ENCODE results near the gene LPCAT4.
"Not testable (repeated sequence)": the region's sequence is repeated elsewhere in the genome, so short reads cannot be mapped to it uniquely, and the experiment has no call there.

Gene LPCAT4

DNA sequence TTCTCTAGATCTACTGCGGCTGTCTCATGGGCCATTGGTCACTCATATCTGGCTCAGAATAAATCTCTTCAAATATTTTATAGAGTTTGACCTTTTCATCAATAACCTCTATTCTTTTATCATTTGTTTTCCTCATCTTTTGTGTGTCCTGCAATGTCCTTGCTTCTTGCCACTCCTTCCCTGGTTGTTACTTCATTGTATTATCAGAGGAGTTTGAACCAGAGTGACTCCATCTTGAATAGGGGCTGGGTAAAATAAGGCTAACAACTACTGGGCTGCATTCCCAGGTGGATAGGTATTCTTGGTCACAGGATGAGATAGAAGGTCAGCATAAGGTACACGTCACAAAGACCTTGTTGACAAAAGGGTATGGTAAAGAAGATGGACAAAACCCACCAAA, 9.9 kb upstream of the LPCAT4 start:
- no peak overlapping the region for H2AFZ ChIP-seq (ENCODE audit: low read length, unreplicated experiment)
- no peaks in the 10 kb centered on the region for H3K36me3 ChIP-seq (ENCODE audit: insufficient read depth, low read length)

DNA sequence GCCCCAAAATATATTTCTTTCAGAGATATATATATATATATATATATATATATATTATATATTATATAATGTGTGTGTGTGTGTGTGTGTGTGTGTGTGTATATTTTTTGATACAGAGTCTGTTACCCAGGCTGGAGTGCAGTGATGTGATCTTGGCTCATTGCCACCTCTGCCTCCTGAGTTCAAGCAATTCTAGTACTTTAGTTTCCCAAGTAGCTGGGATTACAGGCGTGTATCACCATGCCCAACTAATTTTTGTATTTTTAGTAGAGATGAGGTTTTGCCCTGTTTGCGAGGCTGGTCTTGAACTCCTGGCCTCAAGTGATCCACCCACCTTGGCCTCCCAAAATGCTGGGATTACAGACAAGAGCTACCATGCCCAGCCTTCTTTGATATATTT, 8.5 kb upstream of the LPCAT4 start:
- H3K4me1 ChIP-seq (ENCODE audit: control insufficient read depth, insufficient read depth, low read length, unreplicated experiment); H3K27me3 ChIP-seq (ENCODE audit: insufficient read depth, low read length); H3K79me2 ChIP-seq (ENCODE audit: control insufficient read depth, insufficient read depth, low read length, unreplicated experiment); H3K4me3 ChIP-seq (ENCODE audit: low read depth, low read length); H3K27ac ChIP-seq (ENCODE audit: low read depth, low read length); H3K36me3 ChIP-seq (ENCODE audit: insufficient read depth, low read length); H2AFZ ChIP-seq (ENCODE audit: low read length, unreplicated experiment): not testable (repeated sequence)

More for the DNA sequence above, 9.9 kb upstream of the LPCAT4 start:
- H3K27me3 ChIP-seq (ENCODE audit: insufficient read depth, low read length), result no peaks in the 10 kb centered on the region
- no peaks in the 10 kb centered on the region for H3K4me1 ChIP-seq (ENCODE audit: control insufficient read depth, insufficient read depth, low read length, unreplicated experiment)
- H3K27ac ChIP-seq (ENCODE audit: low read depth, low read length), result no peak overlapping the region
- no peaks in the 10 kb centered on the region for H3K79me2 ChIP-seq (ENCODE audit: control insufficient read depth, insufficient read depth, low read length, unreplicated experiment)
- no peak overlapping the region for H3K4me3 ChIP-seq (ENCODE audit: low read depth, low read length)

DNA sequence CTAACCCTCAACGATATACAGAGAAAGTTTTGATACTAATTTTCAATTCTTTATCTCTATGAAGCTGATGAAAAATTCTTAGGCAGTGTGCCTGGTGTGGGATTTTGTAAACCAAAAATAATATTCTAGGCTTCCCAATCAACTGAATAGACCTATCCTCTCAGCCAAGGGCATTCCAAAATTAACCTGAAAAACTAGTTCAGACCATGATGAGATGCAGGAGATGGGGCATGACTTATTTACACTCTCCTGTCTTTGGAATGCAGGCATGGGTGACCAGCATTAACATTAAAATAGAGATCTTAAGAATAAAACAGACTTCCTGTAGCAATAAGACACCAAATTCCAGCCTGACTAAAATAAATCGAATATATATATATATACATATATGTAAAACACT, 7.8 kb upstream of the LPCAT4 start:
- no peaks in the 10 kb centered on the region for H3K27me3 ChIP-seq (ENCODE audit: insufficient read depth, low read length)
- H3K4me3 ChIP-seq (ENCODE audit: low read depth, low read length), result no peak overlapping the region
- no peak overlapping the region for H3K27ac ChIP-seq (ENCODE audit: low read depth, low read length)
- H3K79me2 ChIP-seq (ENCODE audit: control insufficient read depth, insufficient read depth, low read length, unreplicated experiment), result no peaks in the 10 kb centered on the region
- no peak overlapping the region for H2AFZ ChIP-seq (ENCODE audit: low read length, unreplicated experiment)
- H3K4me1 ChIP-seq (ENCODE audit: control insufficient read depth, insufficient read depth, low read length, unreplicated experiment), result no peaks in the 10 kb centered on the region
- H3K36me3 ChIP-seq (ENCODE audit: insufficient read depth, low read length), result no peaks in the 10 kb centered on the region

DNA sequence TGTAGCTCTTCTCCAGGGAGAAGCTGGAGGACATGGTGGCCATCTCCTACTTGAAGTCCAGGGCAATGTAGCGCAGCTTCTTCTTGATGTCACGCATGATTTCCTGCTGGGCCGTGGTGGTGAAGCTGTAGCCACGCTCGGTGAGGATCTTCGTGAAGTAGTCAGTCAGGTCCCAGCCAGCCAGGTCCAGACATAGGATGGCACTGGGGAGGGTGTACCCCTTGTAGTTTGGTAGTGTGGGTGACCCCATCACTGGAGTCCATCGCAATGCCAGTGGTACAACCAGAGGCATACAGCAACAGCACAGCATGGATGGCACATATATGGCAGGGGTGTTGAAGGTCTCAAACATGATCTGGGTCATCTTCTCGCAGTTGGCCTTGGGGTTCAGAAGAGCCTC, 7.0 kb upstream of the LPCAT4 start:
- no peak overlapping the region for H3K27ac ChIP-seq (ENCODE audit: low read depth, low read length)
- no peaks in the 10 kb centered on the region for H3K79me2 ChIP-seq (ENCODE audit: control insufficient read depth, insufficient read depth, low read length, unreplicated experiment)
- H3K36me3 ChIP-seq (ENCODE audit: insufficient read depth, low read length), result no peaks in the 10 kb centered on the region
- no peaks in the 10 kb centered on the region for H3K27me3 ChIP-seq (ENCODE audit: insufficient read depth, low read length)
- no peak overlapping the region for H3K4me3 ChIP-seq (ENCODE audit: low read depth, low read length)
- H2AFZ ChIP-seq (ENCODE audit: low read length, unreplicated experiment), result no peak overlapping the region
- H3K4me1 ChIP-seq (ENCODE audit: control insufficient read depth, insufficient read depth, low read length, unreplicated experiment), result no peaks in the 10 kb centered on the region

DNA sequence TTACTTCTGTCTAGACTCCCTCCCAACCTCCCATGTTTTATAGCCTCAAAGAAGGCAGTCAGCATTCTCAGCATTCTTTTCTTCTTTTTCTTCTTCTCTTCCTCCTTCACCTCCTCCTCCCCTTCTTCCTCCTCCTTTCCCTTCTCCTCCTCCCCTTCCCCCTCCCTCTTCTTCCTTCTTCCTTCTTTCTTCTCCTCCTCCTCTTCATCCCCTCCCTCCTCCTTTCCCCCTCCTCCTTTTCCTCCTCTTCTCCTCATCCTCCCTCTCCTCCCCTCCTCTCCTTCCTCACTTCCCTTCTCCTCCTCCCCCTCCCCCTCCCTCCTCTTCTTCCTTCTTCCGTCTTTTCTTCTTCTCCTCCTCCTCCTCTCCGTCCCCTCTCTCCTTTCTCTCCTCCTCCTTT, 3.6 kb upstream of the LPCAT4 start:
- no peak overlapping the region for H3K4me3 ChIP-seq (ENCODE audit: low read depth, low read length)
- H3K27ac ChIP-seq (ENCODE audit: low read depth, low read length), result no peak overlapping the region
- H3K27me3 ChIP-seq (ENCODE audit: insufficient read depth, low read length), result no peaks in the 10 kb centered on the region
- H3K4me1 ChIP-seq (ENCODE audit: control insufficient read depth, insufficient read depth, low read length, unreplicated experiment), result peaks cover 8% of the 10 kb centered on the region
- H3K36me3 ChIP-seq (ENCODE audit: insufficient read depth, low read length), result no peaks in the 10 kb centered on the region
- no peak overlapping the region for H2AFZ ChIP-seq (ENCODE audit: low read length, unreplicated experiment)
- H3K79me2 ChIP-seq (ENCODE audit: control insufficient read depth, insufficient read depth, low read length, unreplicated experiment), result peaks cover 7% of the 10 kb centered on the region

DNA sequence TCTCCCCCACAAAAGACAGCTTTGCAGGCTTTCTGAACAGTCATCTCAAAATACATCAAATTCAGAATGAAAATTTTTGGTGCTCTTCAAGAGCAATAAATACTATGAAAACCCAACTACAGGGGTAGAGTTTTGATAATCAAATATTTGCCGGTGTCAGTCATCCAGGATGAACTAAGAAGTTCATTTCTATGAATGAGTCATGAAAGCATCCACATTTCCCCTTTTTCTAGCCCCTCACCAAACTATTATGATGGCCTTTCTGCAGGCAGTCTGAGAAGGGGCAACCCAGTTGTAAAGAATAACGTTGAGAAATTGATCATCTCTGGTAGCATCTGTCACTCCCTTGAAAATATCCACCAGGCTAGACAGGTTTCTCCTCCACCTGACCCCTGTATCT, 3.1 kb upstream of the LPCAT4 start:
- Histone ChIP-seq H3K79me2 (ENCODE audit: control insufficient read depth, insufficient read depth, low read length, unreplicated experiment) (peaks cover 11% of the 10 kb centered on the region), H3K27me3 (ENCODE audit: insufficient read depth, low read length) (no peaks in the 10 kb centered on the region), H3K4me1 (ENCODE audit: control insufficient read depth, insufficient read depth, low read length, unreplicated experiment) (peaks cover 13% of the 10 kb centered on the region), H2AFZ (ENCODE audit: low read length, unreplicated experiment) (no peak overlapping the region), H3K4me3 (ENCODE audit: low read depth, low read length) (no peak overlapping the region), H3K27ac (ENCODE audit: low read depth, low read length) (no peak overlapping the region), H3K36me3 (ENCODE audit: insufficient read depth, low read length) (no peaks in the 10 kb centered on the region)

DNA sequence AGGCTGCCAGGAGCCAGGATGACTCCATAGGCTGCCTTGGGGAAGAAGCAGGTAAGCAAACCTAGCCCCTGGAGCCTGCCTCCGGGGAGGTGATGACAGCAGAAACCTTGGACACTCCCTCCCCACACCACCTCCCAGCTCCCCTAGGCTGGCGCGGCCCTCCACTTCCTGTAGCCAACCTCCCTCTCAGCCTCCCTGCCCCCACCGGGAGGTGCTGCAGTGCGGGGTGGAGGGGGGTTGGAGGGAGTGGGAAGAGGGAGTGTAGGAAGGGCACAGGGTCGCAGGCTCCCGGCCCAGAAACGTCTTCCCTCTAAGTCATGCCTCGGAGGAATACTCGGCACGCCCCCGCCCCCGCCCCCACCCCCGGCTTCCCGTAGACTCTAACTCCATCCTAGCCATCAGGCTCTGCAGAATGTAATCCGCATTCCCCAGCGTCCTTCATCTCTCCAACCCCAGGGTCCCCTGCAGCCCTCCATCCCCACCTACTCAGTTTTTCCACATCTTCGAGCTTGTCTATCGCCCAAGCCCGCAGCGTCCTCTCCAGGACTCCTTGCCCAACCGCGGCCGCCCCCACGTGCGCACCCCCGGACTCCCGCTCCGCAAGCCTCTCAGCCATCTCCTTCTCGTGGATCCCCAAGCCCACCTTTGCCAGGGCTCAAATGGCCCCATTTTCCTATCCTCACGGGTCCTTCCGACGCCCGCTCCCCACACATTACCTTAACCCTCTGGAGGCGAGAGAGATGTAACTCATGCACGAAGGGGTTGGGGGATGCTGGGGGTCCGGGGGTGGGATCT, 528 bp downstream of the LPCAT4 start:
- H3K36me3 ChIP-seq (ENCODE audit: insufficient read depth, low read length), result no peaks in the 10 kb centered on the region

DNA sequence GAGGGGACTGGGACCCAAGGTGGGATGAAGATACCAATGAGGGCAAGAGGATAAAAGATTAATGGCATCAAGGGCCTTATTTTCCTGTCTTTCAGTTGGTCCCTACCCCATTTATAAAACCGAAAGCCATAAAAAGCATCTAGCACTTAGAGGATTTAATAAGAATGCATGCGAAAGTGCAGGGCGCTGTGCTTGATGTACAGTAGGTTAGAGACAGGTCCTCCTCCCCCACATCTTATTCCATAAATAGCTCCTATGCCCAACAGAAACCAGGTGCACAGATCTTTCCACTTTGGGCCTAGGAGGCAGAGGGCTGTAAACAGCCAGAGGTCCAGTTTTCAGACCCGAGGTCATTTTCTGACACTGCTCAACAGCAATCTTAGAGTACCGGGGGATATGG, 1.2 kb downstream of the LPCAT4 start:
- H3K27me3 ChIP-seq (ENCODE audit: insufficient read depth, low read length), result no peaks in the 10 kb centered on the region
- peaks cover 11% of the 10 kb centered on the region for H3K79me2 ChIP-seq (ENCODE audit: control insufficient read depth, insufficient read depth, low read length, unreplicated experiment)
- peak overlapping the region; percentile 89 for H3K4me3 ChIP-seq (ENCODE audit: low read depth, low read length)
- no peak overlapping the region for H3K27ac ChIP-seq (ENCODE audit: low read depth, low read length)
- H3K4me1 ChIP-seq (ENCODE audit: control insufficient read depth, insufficient read depth, low read length, unreplicated experiment), result peaks cover 34% of the 10 kb centered on the region
- no peaks in the 10 kb centered on the region for H3K36me3 ChIP-seq (ENCODE audit: insufficient read depth, low read length)
- peak overlapping the region; percentile 78 for H2AFZ ChIP-seq (ENCODE audit: low read length, unreplicated experiment)

More for the DNA sequence above, 528 bp downstream of the LPCAT4 start:
- Histone ChIP-seq H3K27me3 (ENCODE audit: insufficient read depth, low read length) (no peaks in the 10 kb centered on the region), H3K79me2 (ENCODE audit: control insufficient read depth, insufficient read depth, low read length, unreplicated experiment) (peaks cover 11% of the 10 kb centered on the region), H3K4me1 (ENCODE audit: control insufficient read depth, insufficient read depth, low read length, unreplicated experiment) (peaks cover 30% of the 10 kb centered on the region), H2AFZ (ENCODE audit: low read length, unreplicated experiment) (peak overlapping the region; percentile 78), H3K4me3 (ENCODE audit: low read depth, low read length) (peak overlapping the region; percentile 89), H3K27ac (ENCODE audit: low read depth, low read length) (no peak overlapping the region)

DNA sequence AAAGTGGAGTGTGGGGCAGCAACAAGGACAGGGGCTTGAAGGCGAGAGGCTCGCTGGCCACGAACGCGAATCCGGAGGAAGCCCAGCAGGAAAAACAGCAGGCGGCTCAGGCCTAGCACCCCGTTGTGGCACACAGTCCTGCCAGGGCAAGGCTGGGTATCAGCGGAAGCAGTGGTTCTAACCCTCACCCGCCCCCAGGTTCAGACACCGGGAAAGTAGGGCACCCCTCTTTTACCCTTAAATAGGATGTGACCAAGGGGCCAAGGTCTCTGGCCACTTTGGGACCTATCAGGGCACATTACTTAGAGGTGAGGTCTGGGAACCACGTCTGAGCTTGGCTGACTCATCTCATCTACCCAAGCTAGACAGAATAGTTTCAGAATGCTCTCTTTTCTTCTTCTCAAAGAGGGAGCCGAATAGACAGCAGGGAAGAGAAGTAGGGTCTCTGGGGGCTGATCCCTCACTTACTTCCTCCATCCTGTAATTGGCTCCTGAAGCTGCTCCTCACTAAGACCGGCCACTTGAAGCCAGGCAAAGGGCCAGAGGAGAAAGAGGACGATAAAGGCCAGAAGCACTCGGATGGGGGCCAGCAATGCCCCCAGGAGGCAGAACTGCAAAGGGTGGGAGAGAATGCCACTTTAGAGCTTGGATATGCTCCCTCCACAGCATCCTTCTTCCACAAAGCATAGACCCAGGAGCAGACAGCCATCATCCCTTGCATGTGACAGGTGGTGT, 1.7 kb downstream of the LPCAT4 start:
- no peak overlapping the region for H3K27ac ChIP-seq (ENCODE audit: low read depth, low read length)

DNA sequence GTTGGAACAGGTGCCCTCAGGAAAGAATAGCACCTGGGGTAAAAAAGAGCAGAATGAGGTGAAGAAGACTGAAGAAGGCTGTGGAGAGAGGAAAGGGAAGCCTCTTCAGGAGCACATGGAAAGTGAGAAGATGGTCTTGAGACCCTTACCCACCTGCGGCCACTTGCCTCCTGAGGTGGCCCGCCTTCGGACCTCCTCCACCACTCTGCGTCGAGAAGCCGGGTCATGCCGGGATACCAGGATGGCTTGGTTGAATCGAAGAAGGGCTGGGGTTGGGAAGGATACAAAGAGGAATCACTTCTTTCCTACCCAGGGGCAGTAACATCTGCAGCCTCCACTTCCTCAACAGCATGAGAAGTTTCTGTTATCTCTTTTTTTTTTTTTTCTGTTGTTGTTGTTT, 3.0 kb downstream of the LPCAT4 start:
- Histone ChIP-seq H3K4me3 (ENCODE audit: low read depth, low read length) (no peak overlapping the region), H3K27me3 (ENCODE audit: insufficient read depth, low read length) (no peaks in the 10 kb centered on the region), H3K36me3 (ENCODE audit: insufficient read depth, low read length) (no peaks in the 10 kb centered on the region), H3K27ac (ENCODE audit: low read depth, low read length) (no peak overlapping the region), H2AFZ (ENCODE audit: low read length, unreplicated experiment) (no peak overlapping the region), H3K4me1 (ENCODE audit: control insufficient read depth, insufficient read depth, low read length, unreplicated experiment) (peaks cover 41% of the 10 kb centered on the region), H3K79me2 (ENCODE audit: control insufficient read depth, insufficient read depth, low read length, unreplicated experiment) (peaks cover 11% of the 10 kb centered on the region)

More for the DNA sequence above, 1.7 kb downstream of the LPCAT4 start:
- H2AFZ ChIP-seq (ENCODE audit: low read length, unreplicated experiment), result no peak overlapping the region
- H3K36me3 ChIP-seq (ENCODE audit: insufficient read depth, low read length), result no peaks in the 10 kb centered on the region
- peak overlapping the region; percentile 89 for H3K4me3 ChIP-seq (ENCODE audit: low read depth, low read length)
- H3K79me2 ChIP-seq (ENCODE audit: control insufficient read depth, insufficient read depth, low read length, unreplicated experiment), result peaks cover 11% of the 10 kb centered on the region
- H3K27me3 ChIP-seq (ENCODE audit: insufficient read depth, low read length), result no peaks in the 10 kb centered on the region
- peaks cover 34% of the 10 kb centered on the region for H3K4me1 ChIP-seq (ENCODE audit: control insufficient read depth, insufficient read depth, low read length, unreplicated experiment)

Measured in ACC112 (cell line).